Measurements from ENCODE around the gene STAMBPL1.
"Not testable (repeated sequence)": the region's sequence is repeated elsewhere in the genome, so short reads cannot be mapped to it uniquely, and the experiment has no call there.

Gene STAMBPL1

GRCh38 chr10:88879534-88880281, at the start of gene STAMBPL1:
Gene STAMBPL1, plus strand, starts transcription at chr10:88880245. Its CDS starts 21,464 bp downstream, at chr10:88901709.
- DNase-seq = peak in 1 of 2 experiments; percentile 59

- DNase-seq = no peak
Observed at GRCh38 chr10:88830643-88831268, 49.3 kb upstream of the STAMBPL1 start.

- DNase-seq = no peak
Observed at GRCh38 chr10:88831709-88832108, 48.3 kb upstream of the STAMBPL1 start.

- no peak for DNase-seq
Observed at GRCh38 chr10:88832376-88832775, 47.7 kb upstream of the STAMBPL1 start.

- no peak for DNase-seq
Observed at GRCh38 chr10:88833156-88833555, 46.9 kb upstream of the STAMBPL1 start.

GRCh38 chr10:88833723-88834122, 46.3 kb upstream of the STAMBPL1 start:
- DNase-seq = no peak

- peak in 1 of 2 experiments; percentile 77 for DNase-seq
Observed at GRCh38 chr10:88835096-88835909, 44.7 kb upstream of the STAMBPL1 start.

- no peak for DNase-seq
Observed at GRCh38 chr10:88835910-88836221, 44.2 kb upstream of the STAMBPL1 start.

- not testable (repeated sequence) for DNase-seq
Observed at GRCh38 chr10:88837632-88838031, 42.4 kb upstream of the STAMBPL1 start.

GRCh38 chr10:88838766-88839350, 41.2 kb upstream of the STAMBPL1 start:
- DNase-seq = no peak

- no peak for DNase-seq
Observed at GRCh38 chr10:88840104-88840503, 39.9 kb upstream of the STAMBPL1 start.

- no peak for DNase-seq
Observed at GRCh38 chr10:88840881-88841280, 39.2 kb upstream of the STAMBPL1 start.

GRCh38 chr10:88841316-88842111, 38.5 kb upstream of the STAMBPL1 start:
- no peak for DNase-seq

GRCh38 chr10:88843171-88843570, 36.9 kb upstream of the STAMBPL1 start:
- no peak for DNase-seq

- DNase-seq = no peak
Observed at GRCh38 chr10:88848499-88848898, 31.5 kb upstream of the STAMBPL1 start.

GRCh38 chr10:88849234-88849633, 30.8 kb upstream of the STAMBPL1 start:
- no peak for DNase-seq

GRCh38 chr10:88850712-88851111, 29.3 kb upstream of the STAMBPL1 start:
- no peak for DNase-seq

- no peak for DNase-seq
Observed at GRCh38 chr10:88851706-88852105, 28.3 kb upstream of the STAMBPL1 start, which contains the start of gene ANKRD22. Gene ANKRD22, minus strand, starts transcription at chr10:88851844. Its CDS starts 237 bp downstream, at chr10:88851607.

GRCh38 chr10:88852327-88852726, 27.7 kb upstream of the STAMBPL1 start:
- DNase-seq = no peak

GRCh38 chr10:88853155-88853881, 26.7 kb upstream of the STAMBPL1 start:
- no peak for DNase-seq

GRCh38 chr10:88854684-88855083, 25.4 kb upstream of the STAMBPL1 start:
- DNase-seq = no peak

- no peak for DNase-seq
Observed at GRCh38 chr10:88857831-88858230, 22.2 kb upstream of the STAMBPL1 start.
